Trophoblast cell (in vitro differentiated cells and primary cell): ENCODE data around the gene LRBA.
A peak's percentile ranks its signal among the peaks of the same experiment; 100 is the strongest.

ENCODE experiments used
- DNase-seq, 2 donors: peaks; one replicate each; pipeline ENCODE4 v3.0.0-alpha.2; 2016
- H2AFZ ChIP-seq: 2 replicates; pipeline ENCODE4 v1.6.1; 2013; ENCODE audit warnings: low read length, moderate library complexity, mild to moderate bottlenecking; ENCODE audit not compliant: insufficient read depth, poor library complexity
- H2AK5ac ChIP-seq: 2 replicates; pipeline ENCODE4 v1.6.1; 2013; ENCODE audit warnings: mild to moderate bottlenecking, low read length
- H2BK120ac ChIP-seq: 2 replicates; pipeline ENCODE4 v1.6.1; 2013; ENCODE audit warnings: low read length, mild to moderate bottlenecking, moderate library complexity; ENCODE audit not compliant: insufficient read depth, poor library complexity
- H2BK12ac ChIP-seq: 2 replicates; pipeline ENCODE4 v1.6.1; 2013; ENCODE audit warnings: mild to moderate bottlenecking, low read length, moderate library complexity
- H2BK5ac ChIP-seq: 2 replicates; pipeline ENCODE4 v1.6.1; 2013; ENCODE audit warnings: low read length, low read depth, moderate library complexity, mild to moderate bottlenecking; ENCODE audit not compliant: poor library complexity
- H3K14ac ChIP-seq: 2 replicates; pipeline ENCODE4 v1.6.1; 2013; ENCODE audit warnings: mild to moderate bottlenecking, low read length
- H3K18ac ChIP-seq: 2 replicates; pipeline ENCODE4 v1.6.1; 2013; ENCODE audit warnings: mild to moderate bottlenecking, low read length
- H3K23ac ChIP-seq: 2 replicates; pipeline ENCODE4 v1.6.1; 2013; ENCODE audit warnings: low read length
- H3K27ac ChIP-seq: 2 replicates; pipeline ENCODE4 v1.5.1; 2013; ENCODE audit warnings: low read depth, mild to moderate bottlenecking, inconsistent platforms, low read length, moderate library complexity
- H3K27me3 ChIP-seq: 2 replicates; pipeline ENCODE4 v1.6.1; 2013; ENCODE audit warnings: inconsistent platforms, mild to moderate bottlenecking, low read length, moderate library complexity; ENCODE audit not compliant: insufficient read depth
- H3K36me3 ChIP-seq, 2 experiments: 1 replicate in 1 of 2; 2 replicates in 1 of 2; pipeline ENCODE4 v1.6.1; 2013; ENCODE audit warnings: low read length in 2 of 2, mild to moderate bottlenecking in 2 of 2, moderate library complexity in 1 of 2; ENCODE audit not compliant: insufficient read depth in 2 of 2, control insufficient read depth in 1 of 2
- H3K4ac ChIP-seq: 2 replicates; pipeline ENCODE4 v1.6.1; 2013; ENCODE audit warnings: low read depth, mild to moderate bottlenecking, low read length, moderate library complexity
- H3K4me1 ChIP-seq, 2 experiments: 1 replicate in 1 of 2; 2 replicates in 1 of 2; pipeline ENCODE4 v1.6.1; 2013; ENCODE audit warnings: low read length in 2 of 2, mild to moderate bottlenecking in 2 of 2, moderate library complexity in 1 of 2; ENCODE audit not compliant: insufficient read depth in 2 of 2, control insufficient read depth in 1 of 2
- H3K4me2 ChIP-seq: 2 replicates; pipeline ENCODE4 v1.6.1; 2013; ENCODE audit warnings: inconsistent platforms, mild to moderate bottlenecking, low read length, moderate library complexity
- H3K4me3 ChIP-seq: 2 replicates; pipeline ENCODE4 v1.5.1; 2013; ENCODE audit warnings: mild to moderate bottlenecking, low read depth, low read length, inconsistent platforms
- H3K79me1 ChIP-seq: one replicate; pipeline ENCODE4 v1.6.1; 2013; ENCODE audit warnings: low read length
- H3K79me2 ChIP-seq: 2 replicates; pipeline ENCODE4 v1.6.1; 2013; ENCODE audit warnings: low read length, mild to moderate bottlenecking; ENCODE audit not compliant: control insufficient read depth, insufficient read depth, poor library complexity
- H3K9ac ChIP-seq: 2 replicates; pipeline ENCODE4 v1.6.1; 2013; ENCODE audit warnings: mild to moderate bottlenecking, low read length
- H3K9me3 ChIP-seq: 2 replicates; pipeline ENCODE4 v1.6.1; 2013; ENCODE audit warnings: low read depth, mild to moderate bottlenecking, control low read depth, inconsistent platforms, low read length; ENCODE audit not compliant: insufficient read depth
- H4K12ac ChIP-seq: 2 replicates; pipeline ENCODE4 v1.6.1; 2013; ENCODE audit warnings: low read depth, mild to moderate bottlenecking, low read length, moderate library complexity
- H4K8ac ChIP-seq: 2 replicates; pipeline ENCODE4 v1.6.1; 2013; ENCODE audit warnings: low read depth, mild to moderate bottlenecking, low read length, moderate library complexity
- H4K91ac ChIP-seq: one replicate; pipeline ENCODE4 v1.6.1; 2013; ENCODE audit warnings: low read depth, mild to moderate bottlenecking, low read length, moderate library complexity
- WGBS: extraction: QIAGEN DNeasy Blood & Tissue Kit; methylation state at CpG from one replicate; pipeline ENCODE4 v1.1.7; 2013; ENCODE audit warnings: missing lambda C conversion rate; ENCODE audit not compliant: insufficient read length, insufficient coverage; ENCODE audit errors: extremely low coverage; 5-methylcytosine and 5-hydroxymethylcytosine counted together

LRBA gene

GRCh38 chr4:150591406-150591805 lies 423.7 kb downstream of the LRBA start:
- no peaks in the 10 kb centered on the region for H3K79me1 ChIP-seq
- WGBS = 100% methylated on average over 1 of the region's 5 CpGs
- H2AFZ ChIP-seq = no peak overlapping the region

GRCh38 chr4:150590631-150591030 lies 424.5 kb downstream of the LRBA start:
- Histone ChIP-seq H3K4ac (no peak overlapping the region), H3K4me3 (no peak overlapping the region), H3K4me1 (peaks cover 0 to 2% of the 10 kb centered on the region in 2 experiments), H4K12ac (no peak overlapping the region), H3K27ac (no peak overlapping the region), H4K8ac (no peak overlapping the region), H3K4me2 (no peak overlapping the region), H2BK5ac (no peak overlapping the region), H2BK120ac (no peak overlapping the region), H3K9me3 (no peaks in the 10 kb centered on the region), H2AFZ (no peak overlapping the region), H3K36me3 (no peaks in the 10 kb centered on the region), H3K14ac (no peak overlapping the region), H3K23ac (no peak overlapping the region), H3K27me3 (no peaks in the 10 kb centered on the region), H3K79me1 (no peaks in the 10 kb centered on the region), H2AK5ac (no peak overlapping the region), H3K18ac (no peak overlapping the region), H2BK12ac (no peak overlapping the region), H3K79me2 (no peaks in the 10 kb centered on the region), H3K9ac (no peak overlapping the region), H4K91ac (no peak overlapping the region)
- no CpG with 5 or more reads among the region's 5 CpGs for WGBS
- no peak for DNase-seq

More at GRCh38 chr4:150591406-150591805, 423.7 kb downstream of the LRBA start:
- Histone ChIP-seq H3K4me1 (peaks cover 0 to 2% of the 10 kb centered on the region in 2 experiments), H3K9ac (no peak overlapping the region), H3K18ac (no peak overlapping the region), H3K14ac (no peak overlapping the region), H3K36me3 (no peaks in the 10 kb centered on the region), H2AK5ac (no peak overlapping the region), H3K4me3 (no peak overlapping the region), H2BK5ac (no peak overlapping the region), H3K79me2 (no peaks in the 10 kb centered on the region), H3K27me3 (no peaks in the 10 kb centered on the region), H3K27ac (no peak overlapping the region), H2BK120ac (no peak overlapping the region), H4K12ac (no peak overlapping the region), H3K9me3 (no peaks in the 10 kb centered on the region), H4K8ac (no peak overlapping the region), H3K23ac (no peak overlapping the region), H3K4me2 (no peak overlapping the region), H2BK12ac (no peak overlapping the region), H3K4ac (no peak overlapping the region), H4K91ac (no peak overlapping the region)
- DNase-seq = peak; percentile 0 to 22

- no peaks in the 10 kb centered on the region for H3K9me3 ChIP-seq
- H2BK12ac ChIP-seq = no peak overlapping the region
- no peak overlapping the region for H3K14ac ChIP-seq
- no peak overlapping the region for H4K91ac ChIP-seq
- no peak overlapping the region for H4K8ac ChIP-seq
- no CpG with 5 or more reads among the region's 2 CpGs for WGBS
- H3K4me3 ChIP-seq = no peak overlapping the region
- no peak overlapping the region for H2AK5ac ChIP-seq
- no peaks in the 10 kb centered on the region for H3K36me3 ChIP-seq
- no peaks in the 10 kb centered on the region for H3K27me3 ChIP-seq
- H3K4me2 ChIP-seq = no peak overlapping the region
- peaks cover 0 to 2% of the 10 kb centered on the region in 2 experiments for H3K4me1 ChIP-seq
- H3K18ac ChIP-seq = no peak overlapping the region
- H3K79me2 ChIP-seq = no peaks in the 10 kb centered on the region
- H2AFZ ChIP-seq = no peak overlapping the region
- H3K9ac ChIP-seq = no peak overlapping the region
- H3K23ac ChIP-seq = no peak overlapping the region
- no peak overlapping the region for H3K27ac ChIP-seq
- H2BK5ac ChIP-seq = no peak overlapping the region
- DNase-seq = no peak
- H3K4ac ChIP-seq = no peak overlapping the region
- H3K79me1 ChIP-seq = no peaks in the 10 kb centered on the region
- H2BK120ac ChIP-seq = no peak overlapping the region
- no peak overlapping the region for H4K12ac ChIP-seq
These were observed 425.9 kb downstream of the LRBA start for GRCh38 chr4:150589157-150589556.

GRCh38 chr4:150588316-150588715 lies 426.8 kb downstream of the LRBA start:
- no peak overlapping the region for H3K4ac ChIP-seq
- H3K18ac ChIP-seq = no peak overlapping the region
- no peak overlapping the region for H3K23ac ChIP-seq
- no CpG with 5 or more reads among the region's 1 CpG for WGBS
- H3K4me3 ChIP-seq = no peak overlapping the region
- no peak overlapping the region for H2AK5ac ChIP-seq
- H4K8ac ChIP-seq = no peak overlapping the region
- no peak overlapping the region for H2BK5ac ChIP-seq
- H3K27me3 ChIP-seq = peaks cover 7% of the 10 kb centered on the region
- no peak overlapping the region for H3K27ac ChIP-seq
- no peaks in the 10 kb centered on the region for H3K79me2 ChIP-seq
- H2BK12ac ChIP-seq = no peak overlapping the region
- no peaks in the 10 kb centered on the region for H3K9me3 ChIP-seq
- H4K12ac ChIP-seq = no peak overlapping the region
- no peak overlapping the region for H3K14ac ChIP-seq
- no peaks in the 10 kb centered on the region for H3K36me3 ChIP-seq
- no peak overlapping the region for H2AFZ ChIP-seq
- H3K79me1 ChIP-seq = no peaks in the 10 kb centered on the region
- no peak overlapping the region for H3K9ac ChIP-seq
- no peak overlapping the region for H2BK120ac ChIP-seq
- H3K4me2 ChIP-seq = no peak overlapping the region
- H4K91ac ChIP-seq = no peak overlapping the region
- DNase-seq = peak; percentile 5 to 74
- H3K4me1 ChIP-seq = peaks cover 6 to 9% of the 10 kb centered on the region in 2 experiments
